Adrenal gland (tissue), 12 donors: Measurements from ENCODE around the gene KIAA0930. TPM values are rescaled to one million over a fixed set of nuclear protein-coding genes. Genes with fewer than 3 reads are reported as not detected.
A peak's percentile ranks its signal among the peaks of the same experiment; 100 is the strongest.
"Not testable (repeated sequence)": the region's sequence is repeated elsewhere in the genome, so short reads cannot be mapped to it uniquely, and the experiment has no call there.

ENCODE experiments used
- DNase-seq, 7 donors: peaks; one replicate each; pipeline ENCODE4 v3.0.0-alpha.2; 2019 to 2020
- H3K27ac ChIP-seq, 5 donors: fragments of 200-600 bp; sonication (generic) in 4 of 5; 1 replicate in 3 of 5; 2 replicates in 2 of 5; pipeline versions ENCODE4 v1.5.1 to v1.8.0; 2016 to 2020; ENCODE audit warnings: mild to moderate bottlenecking in 1 of 5
- H3K27me3 ChIP-seq: fragments of 200-600 bp; 2 replicates; pipeline ENCODE4 v1.8.0; 2021
- H3K36me3 ChIP-seq, 2 donors: fragments of 200-600 bp; replicated peaks in 1 of 2; 1 replicate in 1 of 2; 2 replicates in 1 of 2; pipeline versions ENCODE4 v1.5.1 to v1.8.0; 2018 to 2022
- H3K4me1 ChIP-seq, 2 donors: fragments of 200-600 bp; replicated peaks in 1 of 2; 1 replicate in 1 of 2; 2 replicates in 1 of 2; pipeline versions ENCODE4 v1.5.1 to v1.8.0; 2018 to 2021
- H3K4me3 ChIP-seq, 4 donors: fragments of 200-600 bp; sonication (generic) in 3 of 4; one replicate each; pipeline ENCODE4 v1.5.1; 2016 to 2018
- H3K9me3 ChIP-seq, 3 donors: fragments of 200-600 bp; sonication (generic) in 1 of 3; replicated peaks in 1 of 3; 1 replicate in 2 of 3; 2 replicates in 1 of 3; pipeline versions ENCODE4 v1.5.1 to v1.8.0; 2016 to 2021
- POLR2A ChIP-seq, 2 donors: fragments of 450-650 bp; IDR thresholded peaks; one replicate each; pipeline ENCODE4 v1.6.1; 2017; ENCODE audit warnings: antibody characterized with exemption in 2 of 2, mild to moderate bottlenecking in 2 of 2, moderate library complexity in 1 of 2
- WGBS, 4 donors: extraction: QIAGEN DNeasy Blood & Tissue Kit in 2 of 4; methylation state at CpG; one replicate each; pipeline versions ENCODE4 v1.1.5 to v1.1.7; 2013 to 2017; 5-methylcytosine and 5-hydroxymethylcytosine counted together
- intact Hi-C, 2 donors: fragments of 100-400 bp; cut with DNase I; formaldehyde crosslinking; loops; one replicate each; pipeline versions ENCODE4 v1.14.1 to v1.15.0; 2022 to 2023
- polyA plus RNA-seq, 3 donors: library from polyadenylated mRNA; stranded (reverse); fragments of 200-250 nt in 2 of 3; fragments of 350-450 nt in 1 of 3; fragmentation: Illumina TruSeq in 1 of 3; extraction: RNeasy Lipid Tissue Mini Kit (QIAGEN cat#74804) in 1 of 3; gene quantifications; one replicate each; pipeline ENCODE4 v1.2.3, GENCODE V29; 2013 to 2014
- total RNA-seq, 9 donors: library from RNA; depleted of rRNA in 4 of 9; stranded (reverse); fragments of >200 nt in 4 of 9; fragments of 120-200 nt in 1 of 9; fragmentation: NEBNext Ultra II Directional in 1 of 9; extraction: Animal tissue kit (Norgen Biotek cat#: 25700) in 1 of 9; gene quantifications; one replicate each; pipeline versions ENCODE4 v1.1.0 to v1.2.4, GENCODE V29; 2013 to 2023
- TF ChIP-seq, protein P1 (sequence below), 6 experiments: fragments of 450-650 bp in 4 of 6; fragments of 200-600 bp in 2 of 6; sonication (generic) in 1 of 6; IDR thresholded peaks; 1 replicate in 5 of 6; 2 replicates in 1 of 6; pipeline versions ENCODE4 v1.5.1 to v1.8.0; 2016 to 2021; ENCODE audit warnings: antibody characterized with exemption in 6 of 6, mild to moderate bottlenecking in 2 of 6, moderate library complexity in 1 of 6
- donor health status: healthy with polysubstance abuse.
- donor health status: Bipolar disorder and iron deficiency.
- donor health status: DM: yes; HTN: yes; CAD: no.
- donor health status: DM: no; HTN: no; CAD: no.
- donor health status: DM: no; HTN: no; CAD: no.
- donor health status: DM: yes; HTN: yes; CAD: no.

Gene KIAA0930
- total and polyA plus RNA-seq, 12 donors, result 40.3 to 183 (median 96.4) TPM

DNA sequence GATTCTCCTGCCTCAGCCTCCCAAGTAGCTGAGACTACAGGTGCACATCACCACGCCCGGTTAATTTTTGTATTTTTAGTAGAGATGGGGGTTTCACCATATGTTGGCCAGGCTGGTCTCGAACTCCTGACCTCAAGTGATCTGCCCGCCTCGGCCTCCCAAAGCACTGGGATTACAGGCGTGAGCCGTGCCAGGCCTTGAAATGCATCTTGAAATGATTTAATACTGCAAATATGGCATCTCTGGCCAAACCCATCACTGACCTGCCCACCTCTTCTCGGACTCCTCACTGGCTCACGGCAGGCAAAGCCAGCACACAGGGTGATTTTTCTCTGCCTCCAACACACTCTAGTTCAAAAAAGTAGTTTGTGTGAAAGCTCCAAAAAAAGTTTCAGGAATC, 48.9 kb downstream of the KIAA0930 start:
- 50 to 72% (median 62%) methylated on average over 8 to 9 of the region's 9 CpGs for WGBS, 4 donors
- H3K4me1 ChIP-seq, H3K9me3 ChIP-seq, intact Hi-C loops, H3K4me3 ChIP-seq, H3K27me3 ChIP-seq: not testable (repeated sequence)
- peak in 5 of 7 donors; percentile 42 to 59 (median 56) for DNase-seq
- peak in 1 of 2 donors; percentile 25 for TF ChIP-seq POLR2A (IDR thresholded peaks at IDR 0.05)
- Histone ChIP-seq H3K27ac (peak overlapping the region in 4 of 5 donors; percentile 13 to 84 (median 77)), H3K36me3 (peaks cover 0 to 11% of the 10 kb centered on the region in 2 donors)

DNA sequence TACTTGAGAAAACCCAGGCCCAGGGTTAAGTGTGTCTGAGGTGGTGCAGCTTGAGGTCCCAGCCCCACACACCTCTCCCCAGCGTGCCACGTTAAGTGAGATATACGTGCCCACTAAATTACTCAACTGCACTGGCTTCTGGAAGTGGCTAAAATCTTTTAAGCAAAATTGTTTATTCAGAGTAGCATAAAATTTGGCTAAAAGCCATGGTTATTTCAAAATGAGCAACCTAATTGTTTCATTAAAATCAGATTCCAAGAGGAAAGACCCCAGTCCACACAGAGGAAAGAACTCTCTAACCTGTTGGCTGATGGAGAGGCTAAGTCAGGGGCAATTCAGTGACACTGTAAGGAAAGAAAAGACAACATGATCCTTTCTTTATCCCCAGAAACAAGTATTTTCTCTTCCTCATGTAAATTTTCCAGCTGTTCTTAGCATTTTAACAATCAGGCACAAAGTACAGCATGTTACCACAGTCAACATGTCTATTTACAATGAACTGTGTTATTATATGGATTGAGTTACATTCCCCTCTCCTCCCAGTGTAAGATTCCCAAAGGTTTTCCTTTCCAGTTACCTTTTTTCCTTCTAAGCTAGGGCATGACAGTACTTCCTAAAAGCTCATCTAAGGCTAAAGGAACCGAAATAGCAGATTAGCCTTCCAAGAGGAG, 50.4 kb downstream of the KIAA0930 start:
- intact Hi-C loops, result no loop called here
- Histone ChIP-seq H3K4me1 (peaks cover 0 to 14% of the 10 kb centered on the region in 2 donors), H3K36me3 (peaks cover 0 to 10% of the 10 kb centered on the region in 2 donors), H3K27ac (no peak overlapping the region), H3K27me3 (no peaks in the 10 kb centered on the region), H3K9me3 (no peaks in the 10 kb centered on the region), H3K4me3 (no peak overlapping the region)
- TF ChIP-seq, protein P1, sequence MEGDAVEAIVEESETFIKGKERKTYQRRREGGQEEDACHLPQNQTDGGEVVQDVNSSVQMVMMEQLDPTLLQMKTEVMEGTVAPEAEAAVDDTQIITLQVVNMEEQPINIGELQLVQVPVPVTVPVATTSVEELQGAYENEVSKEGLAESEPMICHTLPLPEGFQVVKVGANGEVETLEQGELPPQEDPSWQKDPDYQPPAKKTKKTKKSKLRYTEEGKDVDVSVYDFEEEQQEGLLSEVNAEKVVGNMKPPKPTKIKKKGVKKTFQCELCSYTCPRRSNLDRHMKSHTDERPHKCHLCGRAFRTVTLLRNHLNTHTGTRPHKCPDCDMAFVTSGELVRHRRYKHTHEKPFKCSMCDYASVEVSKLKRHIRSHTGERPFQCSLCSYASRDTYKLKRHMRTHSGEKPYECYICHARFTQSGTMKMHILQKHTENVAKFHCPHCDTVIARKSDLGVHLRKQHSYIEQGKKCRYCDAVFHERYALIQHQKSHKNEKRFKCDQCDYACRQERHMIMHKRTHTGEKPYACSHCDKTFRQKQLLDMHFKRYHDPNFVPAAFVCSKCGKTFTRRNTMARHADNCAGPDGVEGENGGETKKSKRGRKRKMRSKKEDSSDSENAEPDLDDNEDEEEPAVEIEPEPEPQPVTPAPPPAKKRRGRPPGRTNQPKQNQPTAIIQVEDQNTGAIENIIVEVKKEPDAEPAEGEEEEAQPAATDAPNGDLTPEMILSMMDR (IDR thresholded peaks at IDR 0.05), result no peak
- TF ChIP-seq POLR2A (IDR thresholded peaks at IDR 0.05), result no peak
- 80 to 88% (median 84%) methylated on average over 4 of the region's 4 CpGs for WGBS, 4 donors
- DNase-seq, result peak in 1 of 7 donors; percentile 48

DNA sequence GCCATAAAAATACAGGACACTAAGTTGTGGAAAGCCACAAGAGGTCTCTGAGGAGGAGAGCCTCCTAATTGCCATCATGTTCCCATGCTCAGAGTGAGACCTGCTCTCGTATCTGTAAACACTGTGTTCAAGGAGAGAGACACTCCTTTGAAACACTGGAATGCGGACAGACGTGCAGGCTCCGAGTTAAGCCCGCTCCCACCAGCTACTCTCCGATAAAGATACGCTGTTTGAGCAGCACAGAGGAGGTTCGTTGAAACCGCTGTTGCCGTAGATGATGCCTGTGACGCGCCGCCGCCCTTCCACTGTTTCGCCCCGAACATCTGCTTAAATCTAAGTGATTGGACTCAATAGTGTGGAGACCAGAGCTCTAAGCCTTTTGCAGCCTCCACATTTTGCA, 51.9 kb downstream of the KIAA0930 start:
- Histone ChIP-seq H3K9me3 (no peaks in the 10 kb centered on the region), H3K27ac (no peak overlapping the region), H3K36me3 (peaks cover 0 to 23% of the 10 kb centered on the region in 2 donors), H3K4me1 (peaks cover 0 to 14% of the 10 kb centered on the region in 2 donors), H3K27me3 (no peaks in the 10 kb centered on the region), H3K4me3 (no peak overlapping the region)
- intact Hi-C loops, result no loop called here
- TF ChIP-seq, protein P1 (IDR thresholded peaks at IDR 0.05), result no peak
- TF ChIP-seq POLR2A (IDR thresholded peaks at IDR 0.05), result no peak
- DNase-seq, result peak in 1 of 7 donors; percentile 44
- WGBS, 4 donors, result 87 to 93% (median 90%) methylated on average over 16 of the region's 16 CpGs

GRCh38 chr22:45187891-45188290, 52.8 kb downstream of the KIAA0930 start:
- intact Hi-C loops, result no loop called here
- no peaks in the 10 kb centered on the region for H3K27me3 ChIP-seq
- no peak overlapping the region for H3K4me3 ChIP-seq
- TF ChIP-seq POLR2A (IDR thresholded peaks at IDR 0.05), result no peak
- TF ChIP-seq, protein P1 (IDR thresholded peaks at IDR 0.05), result no peak
- H3K27ac ChIP-seq, result no peak overlapping the region
- H3K9me3 ChIP-seq, result no peaks in the 10 kb centered on the region
- no peak for DNase-seq
- 61 to 72% (median 67%) methylated on average over 4 of the region's 4 CpGs for WGBS, 4 donors
- H3K4me1 ChIP-seq, result peaks cover 0 to 8% of the 10 kb centered on the region in 2 donors
- peaks cover 0 to 32% of the 10 kb centered on the region in 2 donors for H3K36me3 ChIP-seq
